Transverse colon (tissue), 4 donors: Measurements from ENCODE around the gene POLR1G. TPM values are rescaled to one million over a fixed set of nuclear protein-coding genes. Genes with fewer than 3 reads are reported as not detected.

Experiments
- DNase-seq: peaks from one replicate; pipeline ENCODE4 v3.0.0-alpha.2; 2019
- H3K27ac ChIP-seq, 4 donors: fragments of 200-600 bp; sonication (generic); 2 replicates each; pipeline ENCODE4 v1.5.1; 2016 to 2018; ENCODE audit warnings: inconsistent platforms in 4 of 4
- H3K27me3 ChIP-seq: fragments of 200-600 bp; sonication (generic); 2 replicates; pipeline ENCODE4 v1.5.1; 2017; ENCODE audit warnings: inconsistent platforms
- H3K36me3 ChIP-seq, 4 donors: fragments of 200-600 bp; sonication (generic); 2 replicates each; pipeline ENCODE4 v1.5.1; 2017 to 2019; ENCODE audit warnings: inconsistent platforms in 4 of 4
- H3K4me1 ChIP-seq, 4 donors: fragments of 200-600 bp; sonication (generic); 2 replicates each; pipeline ENCODE4 v1.5.1; 2017 to 2020; ENCODE audit warnings: inconsistent platforms in 4 of 4
- H3K4me3 ChIP-seq, 4 donors: fragments of 200-600 bp; sonication (generic); 1 replicate in 1 of 4; 2 replicates in 3 of 4; pipeline versions ENCODE4 v1.5.1 to v1.6.1; 2017 to 2019; ENCODE audit warnings: inconsistent platforms in 4 of 4
- H3K9me3 ChIP-seq, 2 donors: fragments of 200-600 bp; sonication (generic); 2 replicates each; pipeline ENCODE4 v1.5.1; 2017 to 2019; ENCODE audit warnings: inconsistent platforms in 2 of 2
- EP300 ChIP-seq: sonication (generic); formaldehyde crosslinking; IDR thresholded peaks from one replicate; pipeline ENCODE4 v1.6.1; 2017; ENCODE audit warnings: antibody characterized with exemption, low read depth
- POLR2A ChIP-seq: fragments of 450-650 bp; IDR thresholded peaks from one replicate; pipeline ENCODE4 v1.6.1; 2016; ENCODE audit warnings: antibody characterized with exemption, mild to moderate bottlenecking, moderate library complexity
- POLR2AphosphoS5 ChIP-seq, 3 donors: sonication (generic); formaldehyde crosslinking; IDR thresholded peaks; one replicate each; pipeline ENCODE4 v1.6.1; 2016; ENCODE audit warnings: antibody characterized with exemption in 3 of 3
- in situ Hi-C, 4 donors: fragments of 200-750 bp; cut with MboI; loops; one replicate each; pipeline versions ENCODE4 v1.15.0 to v1.15.1; 2017; ENCODE audit warnings: low sequenced_read_pairs in 3 of 4, low pct_ligation_motif_present in 1 of 4, low pct_unique_long_range_greater_than_20kb in 1 of 4
- intact Hi-C: fragments of 100-400 bp; cut with DNase I; formaldehyde crosslinking; loops from one replicate; pipeline ENCODE4 v1.15.1; 2023; ENCODE audit warnings: low total_unique reads
- small RNA-seq, 4 donors: library from RNA; depleted of rRNA; stranded (forward); fragments of <200 nt; gene quantifications; one replicate each; pipeline ENCODE3, GENCODE V24; 2016
- total RNA-seq, 4 donors: library from RNA; depleted of rRNA; stranded (reverse); fragments of >200 nt; gene quantifications; one replicate each; pipeline ENCODE4 v1.1.0, GENCODE V29; 2016
- TF ChIP-seq, protein P1 (sequence below), 5 experiments: fragments of 200-600 bp in 3 of 5; fragments of 450-650 bp in 2 of 5; sonication (generic) in 3 of 5; IDR thresholded peaks; 1 replicate in 2 of 5; 2 replicates in 3 of 5; pipeline ENCODE4 v1.5.1; 2016 to 2017; ENCODE audit warnings: antibody characterized with exemption in 5 of 5, inconsistent platforms in 3 of 5, mild to moderate bottlenecking in 2 of 5, moderate library complexity in 1 of 5

Gene POLR1G
- total RNA-seq, 4 donors from 2014 or later = 1.00 to 3.5 (median 1.2) TPM

DNA sequence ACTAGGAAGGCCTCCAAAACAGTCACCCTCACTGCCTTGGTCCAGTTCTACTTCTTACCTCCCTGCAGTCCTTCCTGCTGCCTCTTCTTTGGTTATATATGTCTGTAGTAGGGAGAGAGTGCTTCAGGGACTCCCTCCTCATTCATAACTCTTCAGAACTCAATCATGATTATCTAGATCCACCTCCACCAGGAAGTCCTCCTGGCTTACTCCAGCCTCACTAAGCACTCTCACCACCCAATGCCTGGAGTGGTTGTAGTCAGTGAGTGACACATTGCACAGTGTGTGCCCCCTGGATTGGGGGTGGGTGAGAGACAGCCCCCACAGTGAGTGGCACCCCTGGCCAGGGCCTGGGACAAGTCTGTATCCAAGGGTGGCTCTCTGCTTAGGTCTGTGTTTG, 51.3 kb downstream of the POLR1G start:
- Histone ChIP-seq H3K9me3 (no peaks in the 10 kb centered on the region), H3K36me3 (no peaks in the 10 kb centered on the region), H3K4me1 (peaks cover 17 to 21% (median 19%) of the 10 kb centered on the region in 4 donors), H3K27me3 (no peaks in the 10 kb centered on the region), H3K4me3 (no peak overlapping the region), H3K27ac (no peak overlapping the region)
- TF ChIP-seq POLR2AphosphoS5 (IDR thresholded peaks at IDR 0.05) = no peak
- TF ChIP-seq, protein P1, sequence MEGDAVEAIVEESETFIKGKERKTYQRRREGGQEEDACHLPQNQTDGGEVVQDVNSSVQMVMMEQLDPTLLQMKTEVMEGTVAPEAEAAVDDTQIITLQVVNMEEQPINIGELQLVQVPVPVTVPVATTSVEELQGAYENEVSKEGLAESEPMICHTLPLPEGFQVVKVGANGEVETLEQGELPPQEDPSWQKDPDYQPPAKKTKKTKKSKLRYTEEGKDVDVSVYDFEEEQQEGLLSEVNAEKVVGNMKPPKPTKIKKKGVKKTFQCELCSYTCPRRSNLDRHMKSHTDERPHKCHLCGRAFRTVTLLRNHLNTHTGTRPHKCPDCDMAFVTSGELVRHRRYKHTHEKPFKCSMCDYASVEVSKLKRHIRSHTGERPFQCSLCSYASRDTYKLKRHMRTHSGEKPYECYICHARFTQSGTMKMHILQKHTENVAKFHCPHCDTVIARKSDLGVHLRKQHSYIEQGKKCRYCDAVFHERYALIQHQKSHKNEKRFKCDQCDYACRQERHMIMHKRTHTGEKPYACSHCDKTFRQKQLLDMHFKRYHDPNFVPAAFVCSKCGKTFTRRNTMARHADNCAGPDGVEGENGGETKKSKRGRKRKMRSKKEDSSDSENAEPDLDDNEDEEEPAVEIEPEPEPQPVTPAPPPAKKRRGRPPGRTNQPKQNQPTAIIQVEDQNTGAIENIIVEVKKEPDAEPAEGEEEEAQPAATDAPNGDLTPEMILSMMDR (IDR thresholded peaks at IDR 0.05) = no peak
- TF ChIP-seq EP300 = no peak
- TF ChIP-seq POLR2A = no peak
- in situ Hi-C loops (no loop called here), intact Hi-C loops (no loop called here)
- DNase-seq = no peak

Small RNA genes within 50 kb of the gene (small RNA-seq; reads per million reads assigned to genes)
- 0 reads per million in 4 donors for gene MIR6088

Other genes starting within 250 kb of the POLR1G start
- 1 to 10 TPM in 1 of 4 donors, under 1 TPM in 1, not detected in 2; 0.32 to 1.5 TPM for gene NKPD1, start 245.7 kb upstream of the POLR1G start, total RNA-seq
- 10 to 100 TPM in 3 of 4 donors, not detected in 1; 15.7 to 51.2 (median 29.7) TPM for gene TRAPPC6A, start 228.4 kb upstream of the POLR1G start, total RNA-seq
- 10 to 100 TPM in 1 of 4 donors, 1 to 10 TPM in 3; 5.0 to 10.3 (median 9.2) TPM for gene BLOC1S3, start 227.9 kb upstream of the POLR1G start, total RNA-seq
- 1 to 10 TPM in 2 of 4 donors, under 1 TPM in 1, not detected in 1; 0.68 to 7.0 (median 1.1) TPM for gene EXOC3L2, start 161.2 kb upstream of the POLR1G start, total RNA-seq
- gene MARK4, start 155.4 kb upstream of the POLR1G start, total RNA-seq = 10 to 100 TPM; 11.0 to 40.8 (median 13.2) TPM
- 10 to 100 TPM in 2 of 4 donors, 1 to 10 TPM in 1, not detected in 1; 4.0 to 32.2 (median 27.9) TPM for gene CKM, start 83.8 kb upstream of the POLR1G start, total RNA-seq
- gene KLC3, start 65.9 kb upstream of the POLR1G start, total RNA-seq = not detected
- 10 to 100 TPM in 1 of 4 donors, 1 to 10 TPM in 3; 3.0 to 46.2 (median 9.2) TPM for gene ERCC2, start 36.1 kb upstream of the POLR1G start, total RNA-seq
- 100 to 1,000 TPM in 1 of 4 donors, 10 to 100 TPM in 3; 28.5 to 298 (median 44.4) TPM for gene PPP1R13L, start 1.6 kb upstream of the POLR1G start, total RNA-seq
- 10 to 100 TPM; 38.8 to 42.6 (median 40.0) TPM for gene ERCC1, start 17.3 kb downstream of the POLR1G start, total RNA-seq
- gene FOSB, start 61.4 kb downstream of the POLR1G start, total RNA-seq = 10 to 100 TPM; 14.5 to 64.7 (median 25.6) TPM
- gene RTN2, start 90.4 kb downstream of the POLR1G start, total RNA-seq = 10 to 100 TPM in 1 of 4 donors, 1 to 10 TPM in 1, not detected in 2; 5.7 to 13.5 TPM
- gene PPM1N, start 91.8 kb downstream of the POLR1G start, total RNA-seq = 1 to 10 TPM in 2 of 4 donors, under 1 TPM in 1, not detected in 1; 1.00 to 4.3 (median 1.4) TPM
- 100 to 1,000 TPM; 167 to 465 (median 204) TPM for gene VASP, start 100.8 kb downstream of the POLR1G start, total RNA-seq
- gene OPA3, start 178.2 kb downstream of the POLR1G start, total RNA-seq = 10 to 100 TPM in 1 of 4 donors, 1 to 10 TPM in 3; 6.7 to 10.8 (median 8.6) TPM
- gene GPR4, start 195.6 kb downstream of the POLR1G start, total RNA-seq = 1 to 10 TPM in 1 of 4 donors, under 1 TPM in 3; 0.27 to 1.4 (median 0.43) TPM
- 10 to 100 TPM; 40.8 to 64.3 (median 60.0) TPM for gene EML2, start 232.8 kb downstream of the POLR1G start, total RNA-seq